Neutrophil (primary cell): ENCODE results near the gene THRB.

Source experiments
- H3K27ac ChIP-seq: fragments of 200-600 bp; sonication (generic); 2 replicates; pipeline ENCODE4 v1.5.1; 2016; ENCODE audit warnings: mild to moderate bottlenecking, moderate library complexity
- H3K27me3 ChIP-seq: fragments of 200-600 bp; sonication (generic); 2 replicates; pipeline ENCODE4 v1.6.0; 2016; ENCODE audit warnings: mild to moderate bottlenecking
- H3K36me3 ChIP-seq: fragments of 200-600 bp; sonication (generic); 2 replicates; pipeline ENCODE4 v1.5.1; 2017
- H3K4me1 ChIP-seq, 2 experiments: fragments of 200-600 bp in 1 of 2; sonication (generic) in 1 of 2; 1 replicate in 1 of 2; 2 replicates in 1 of 2; pipeline versions ENCODE4 v1.5.1 to v1.6.1; 2013 to 2016; ENCODE audit warnings: low read depth in 1 of 2, low read length in 1 of 2, mild to moderate bottlenecking in 1 of 2, moderate library complexity in 1 of 2; ENCODE audit not compliant: control insufficient read depth in 1 of 2, insufficient read depth in 1 of 2
- H3K4me3 ChIP-seq, 2 experiments: fragments of 200-600 bp in 1 of 2; sonication (generic) in 1 of 2; 1 replicate in 1 of 2; 2 replicates in 1 of 2; pipeline ENCODE4 v1.5.1; 2013 to 2016; ENCODE audit warnings: low read depth in 1 of 2, low read length in 1 of 2, mild to moderate bottlenecking in 1 of 2, moderate library complexity in 1 of 2
- H3K9me3 ChIP-seq: fragments of 200-600 bp; sonication (generic); 2 replicates; pipeline ENCODE4 v1.5.1; 2016
- CTCF ChIP-seq: fragments of 200-600 bp; sonication (generic); IDR thresholded peaks from 2 replicates; pipeline ENCODE4 v1.5.1; 2016; ENCODE audit warnings: antibody characterized with exemption

The THRB gene

DNA sequence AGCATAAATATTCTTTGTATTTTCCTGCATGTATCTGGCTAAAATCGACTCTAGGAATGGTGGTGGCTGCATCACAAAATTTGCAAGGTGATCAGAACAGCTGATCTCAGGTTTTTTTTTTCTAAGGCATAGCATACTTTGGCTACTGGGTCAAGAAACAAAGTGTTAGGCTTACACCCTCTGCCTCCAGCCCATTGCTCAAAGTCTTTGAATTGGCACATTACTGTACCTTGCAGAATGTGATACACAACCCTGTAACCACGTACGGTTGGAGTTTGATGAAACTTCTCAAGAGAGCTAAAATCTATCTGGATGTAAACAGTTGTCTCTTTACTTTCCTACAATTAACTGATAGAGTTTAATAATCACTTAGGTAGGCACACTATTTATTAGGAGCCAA lies 188.1 kb downstream of the THRB start:
- no peak for TF ChIP-seq CTCF
- no peaks in the 10 kb centered on the region for H3K4me1 ChIP-seq
- H3K9me3 ChIP-seq = no peaks in the 10 kb centered on the region

DNA sequence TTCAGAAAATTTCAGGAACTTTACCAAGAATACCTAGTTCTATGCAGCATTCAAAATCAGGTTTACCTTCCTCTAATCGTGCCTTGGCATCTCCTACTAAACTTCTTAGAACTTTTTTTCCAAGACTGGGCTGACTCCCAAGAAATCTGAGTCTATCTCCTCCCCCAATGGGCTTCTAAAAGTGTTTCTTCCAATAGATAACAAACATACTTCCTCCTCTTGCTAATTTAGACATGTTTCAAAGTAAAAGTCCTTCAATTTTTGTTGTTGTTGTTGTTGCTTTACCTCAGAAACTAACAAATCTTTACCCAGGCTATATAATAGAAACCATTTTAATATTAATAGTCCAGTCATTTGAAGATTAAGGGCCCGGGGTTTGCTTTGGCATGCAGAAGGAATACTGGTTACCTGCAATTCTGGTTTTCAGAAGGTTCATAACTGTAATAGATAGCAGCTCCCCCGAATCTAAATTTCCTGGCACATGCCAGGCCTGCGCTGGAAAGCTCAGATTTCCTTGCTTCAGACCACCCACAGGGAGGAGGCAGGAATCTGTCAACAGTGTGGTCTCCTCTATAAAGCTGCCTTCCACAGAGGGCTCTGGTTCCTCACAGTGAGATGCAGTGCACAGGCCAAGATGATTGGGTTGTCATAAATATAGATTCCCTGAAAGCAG lies 188.7 kb downstream of the THRB start:
- Histone ChIP-seq H3K27ac (no peak overlapping the region), H3K27me3 (no peaks in the 10 kb centered on the region), H3K4me3 (no peak overlapping the region), H3K9me3 (no peaks in the 10 kb centered on the region), H3K4me1 (no peaks in the 10 kb centered on the region), H3K36me3 (no peaks in the 10 kb centered on the region)
- no peak for TF ChIP-seq CTCF

More for the DNA sequence above, 188.1 kb downstream of the THRB start:
- Histone ChIP-seq H3K27ac (no peak overlapping the region), H3K27me3 (no peaks in the 10 kb centered on the region), H3K4me3 (no peak overlapping the region), H3K36me3 (no peaks in the 10 kb centered on the region)

GRCh38 chr3:24303057-24303754 lies 191.4 kb downstream of the THRB start:
- Histone ChIP-seq H3K9me3 (no peaks in the 10 kb centered on the region), H3K27me3 (no peaks in the 10 kb centered on the region), H3K36me3 (no peaks in the 10 kb centered on the region), H3K4me3 (no peak overlapping the region), H3K4me1 (no peaks in the 10 kb centered on the region), H3K27ac (no peak overlapping the region)
- TF ChIP-seq CTCF = no peak

GRCh38 chr3:24302396-24302795 lies 192.3 kb downstream of the THRB start:
- H3K36me3 ChIP-seq = no peaks in the 10 kb centered on the region
- no peak for TF ChIP-seq CTCF
- no peaks in the 10 kb centered on the region for H3K9me3 ChIP-seq
- H3K27ac ChIP-seq = no peak overlapping the region
- no peaks in the 10 kb centered on the region for H3K27me3 ChIP-seq
- no peak overlapping the region for H3K4me3 ChIP-seq
- no peaks in the 10 kb centered on the region for H3K4me1 ChIP-seq

DNA sequence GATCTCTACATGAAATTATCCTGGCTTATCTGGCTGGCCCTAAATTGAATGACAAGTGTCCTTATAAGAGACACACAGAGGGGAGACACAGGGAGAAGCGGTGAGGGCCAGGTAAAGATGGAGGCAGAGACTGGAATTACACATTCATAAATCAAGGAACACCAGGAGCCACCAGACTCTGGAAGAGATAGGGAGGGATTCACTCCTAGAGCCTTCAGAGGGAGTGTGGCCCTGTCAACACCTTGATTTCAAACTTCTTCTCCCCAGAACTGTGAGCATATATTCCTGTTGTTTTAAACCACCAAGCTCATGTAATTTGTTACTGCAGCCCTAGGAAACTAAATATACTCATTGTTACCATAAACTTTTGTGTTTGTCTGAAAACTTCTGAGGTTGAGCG lies 193.7 kb downstream of the THRB start:
- no peaks in the 10 kb centered on the region for H3K9me3 ChIP-seq
- no peaks in the 10 kb centered on the region for H3K27me3 ChIP-seq
- no peak for TF ChIP-seq CTCF
- no peaks in the 10 kb centered on the region for H3K36me3 ChIP-seq
- no peaks in the 10 kb centered on the region for H3K4me1 ChIP-seq
- no peak overlapping the region for H3K4me3 ChIP-seq
- H3K27ac ChIP-seq = no peak overlapping the region
